GM19452 (cell line): ENCODE measurements around the gene SLC15A4.
A peak's percentile ranks its signal among the peaks of the same experiment; 100 is the strongest.
"Not testable (repeated sequence)": the region's sequence is repeated elsewhere in the genome, so short reads cannot be mapped to it uniquely, and the experiment has no call there.

Source experiments
- ATAC-seq: cut with Tn5 transposase; IDR thresholded peaks from one replicate; pipeline ENCODE4 v1.9.1; 2021; ENCODE audit not compliant: unreplicated experiment

SLC15A4 gene

DNA sequence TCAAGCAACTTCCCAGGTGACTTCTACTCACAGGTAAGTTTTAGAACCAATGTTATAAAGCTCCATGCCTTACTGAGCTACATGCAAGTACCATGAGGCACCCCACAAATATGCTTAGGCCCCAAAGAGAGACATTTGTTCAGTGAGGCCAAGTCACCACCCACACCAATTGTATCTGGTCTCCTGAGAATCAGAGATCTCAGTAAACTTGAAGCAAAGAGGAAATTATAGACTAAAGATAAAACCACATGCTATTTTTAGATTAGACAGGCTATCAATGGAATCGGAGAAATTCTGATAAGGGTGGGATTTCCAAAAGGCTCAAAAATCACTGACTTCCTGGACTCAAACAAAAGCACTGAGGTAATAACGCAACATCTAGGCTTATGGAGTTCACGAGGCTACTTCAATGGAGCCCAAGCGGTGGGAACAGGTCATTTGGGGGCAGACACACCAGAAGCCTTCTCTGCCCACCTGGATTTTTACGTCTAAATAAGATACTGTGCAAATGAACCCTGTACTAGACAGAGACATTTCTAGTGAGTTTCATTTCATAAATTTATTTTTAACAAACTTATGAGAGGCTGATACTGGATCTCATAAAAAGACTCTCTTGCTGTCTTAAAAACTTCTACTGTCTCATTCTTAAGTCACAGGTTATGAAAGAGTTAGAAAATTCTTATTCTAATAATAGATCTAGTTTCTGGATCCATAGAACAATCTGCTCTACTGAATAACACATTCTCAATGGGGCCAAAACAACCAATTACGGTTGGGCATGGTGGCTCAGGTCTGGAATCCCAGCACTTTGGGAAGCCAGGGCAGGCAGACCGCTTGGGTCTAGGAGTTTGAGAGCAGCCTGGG, 7.7 kb downstream of the SLC15A4 start:
- no peak for ATAC-seq

DNA sequence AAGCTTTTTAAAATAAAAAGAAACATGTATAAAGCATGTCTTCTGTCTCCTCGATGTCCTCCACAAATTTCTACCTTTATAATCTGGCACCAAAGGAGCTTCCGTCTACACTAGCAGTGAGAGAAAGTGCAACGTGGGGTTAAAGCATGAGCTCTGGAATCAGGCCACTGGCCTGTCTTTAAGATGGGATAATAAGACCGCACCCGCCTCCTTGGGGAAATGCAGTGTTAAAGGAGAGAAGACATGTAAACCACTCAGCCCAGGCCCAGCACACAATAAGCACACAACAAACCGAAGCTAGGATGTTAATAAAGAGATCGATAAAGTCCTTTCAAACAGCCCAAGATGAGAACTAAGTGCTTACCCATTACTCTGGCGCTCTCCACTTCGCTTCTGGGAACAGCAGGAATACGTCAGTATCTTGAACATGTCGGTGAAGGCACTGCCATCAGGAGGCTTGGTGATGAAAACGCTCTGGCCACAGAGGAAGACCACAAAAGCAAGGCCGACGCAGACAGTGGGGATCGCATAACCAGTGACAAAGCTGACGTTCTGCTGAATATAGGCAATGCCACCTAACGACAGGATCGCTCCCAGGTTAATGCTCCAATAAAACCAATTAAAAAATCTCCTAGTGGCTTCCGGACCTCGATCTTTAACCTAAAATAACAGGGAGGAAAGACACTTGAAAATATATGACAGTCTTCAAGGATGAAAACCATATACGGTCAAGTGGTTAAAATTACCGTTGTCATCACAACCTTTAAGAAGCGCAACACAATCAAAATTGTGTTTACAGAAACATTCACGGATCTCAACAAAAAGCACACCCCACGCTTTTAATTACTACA, 9.1 kb downstream of the SLC15A4 start:
- ATAC-seq: no peak

DNA sequence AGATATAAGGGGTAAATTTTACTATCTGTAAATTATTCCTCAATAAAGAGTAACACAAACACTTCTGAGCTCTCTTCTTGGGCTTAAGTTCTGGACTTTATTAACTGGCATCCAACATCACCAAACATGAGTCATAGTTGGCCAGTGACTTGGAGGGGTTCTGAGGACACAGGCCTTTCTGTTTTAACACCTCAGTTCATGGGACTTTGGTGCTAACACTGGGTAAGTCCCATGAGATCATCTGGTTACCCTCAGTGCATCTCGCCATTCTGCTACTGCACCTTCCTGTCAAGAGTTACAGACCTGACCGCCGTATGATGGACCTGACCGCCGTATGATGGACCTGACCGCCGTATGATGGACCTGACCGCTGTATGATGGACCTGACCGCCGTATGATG, 9.9 kb downstream of the SLC15A4 start:
- ATAC-seq: peak; percentile 38

DNA sequence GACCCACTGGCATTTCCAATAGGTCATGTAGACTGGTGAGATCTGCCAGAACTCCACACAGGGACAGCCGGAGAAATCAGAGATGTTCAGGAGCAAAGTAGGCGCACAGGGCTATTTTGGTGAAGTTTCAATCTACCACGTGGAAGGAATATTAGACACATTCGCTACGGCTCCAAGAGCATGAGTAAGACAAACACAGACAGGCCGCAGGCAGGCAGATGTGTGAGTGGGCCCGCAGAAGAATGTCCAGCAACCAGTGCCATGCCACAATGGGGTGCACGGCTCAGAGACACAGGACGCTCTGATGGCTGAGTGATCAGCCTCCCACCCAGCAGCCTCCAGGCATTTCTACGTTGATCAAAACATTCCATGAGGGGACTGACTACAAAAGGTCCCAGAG, 10.4 kb downstream of the SLC15A4 start:
- ATAC-seq: no peak

DNA sequence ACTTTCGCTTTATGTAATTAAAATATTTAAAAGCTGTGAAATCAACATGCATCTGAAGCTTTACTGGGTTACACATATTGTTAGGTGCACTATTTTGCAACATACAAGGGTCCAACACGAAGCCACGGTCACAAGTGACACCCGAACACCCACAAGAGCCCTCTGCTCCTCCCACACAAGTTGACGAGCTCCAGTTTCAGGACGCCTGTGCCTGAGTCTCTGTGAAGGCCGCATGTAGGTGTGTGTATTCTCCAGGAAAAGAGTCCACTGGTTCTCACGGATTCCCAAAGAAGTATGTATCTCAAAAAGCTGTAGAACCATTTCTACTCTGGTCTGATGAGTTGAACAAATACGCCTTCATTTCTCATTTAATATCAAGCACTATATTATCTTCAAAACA, 12.0 kb downstream of the SLC15A4 start:
- no peak for ATAC-seq

DNA sequence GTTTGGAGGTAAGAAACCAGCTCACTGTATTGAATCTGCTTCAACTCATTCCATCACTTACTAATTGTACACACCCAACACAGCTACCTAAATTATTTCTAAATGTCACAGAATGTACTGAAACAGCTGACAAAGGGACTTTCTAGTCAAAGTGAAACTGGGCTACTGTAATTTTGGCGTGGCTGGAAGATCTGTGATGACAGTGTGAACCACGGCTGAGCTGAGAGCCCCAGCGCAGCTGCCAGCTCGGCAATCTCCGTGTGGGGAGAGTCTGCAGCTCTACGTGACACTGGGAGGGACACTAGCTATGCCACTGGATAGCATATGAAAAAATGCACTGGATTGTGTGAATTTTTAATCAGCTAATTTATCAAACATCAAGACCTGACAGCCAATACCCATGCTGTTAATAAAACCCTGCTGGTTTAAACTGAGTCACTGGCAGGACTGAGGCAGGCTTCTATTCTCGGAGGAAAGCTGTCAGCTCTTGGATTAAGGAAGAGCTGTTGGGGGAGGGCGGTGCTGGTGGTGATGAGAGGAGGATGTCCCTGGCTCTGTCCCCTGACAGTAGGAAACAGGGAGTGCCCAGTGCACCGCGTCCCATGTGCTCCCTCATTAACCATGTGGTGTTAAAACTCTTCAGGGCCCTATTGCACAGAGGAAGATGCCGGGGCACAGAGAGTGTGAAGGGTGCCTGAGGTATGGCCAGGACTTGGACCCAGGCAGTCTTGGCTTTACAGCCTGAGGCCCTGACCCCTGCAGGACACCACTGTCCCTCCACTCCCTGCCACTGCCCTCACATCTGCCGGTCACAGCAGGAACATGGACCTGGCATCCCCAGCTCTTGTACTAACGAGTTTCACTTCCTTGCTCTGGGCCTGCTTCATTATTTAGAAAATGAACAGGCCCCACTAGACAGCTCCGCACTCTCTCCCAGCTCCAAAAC, 13.3 kb downstream of the SLC15A4 start:
- peak; percentile 59 for ATAC-seq

DNA sequence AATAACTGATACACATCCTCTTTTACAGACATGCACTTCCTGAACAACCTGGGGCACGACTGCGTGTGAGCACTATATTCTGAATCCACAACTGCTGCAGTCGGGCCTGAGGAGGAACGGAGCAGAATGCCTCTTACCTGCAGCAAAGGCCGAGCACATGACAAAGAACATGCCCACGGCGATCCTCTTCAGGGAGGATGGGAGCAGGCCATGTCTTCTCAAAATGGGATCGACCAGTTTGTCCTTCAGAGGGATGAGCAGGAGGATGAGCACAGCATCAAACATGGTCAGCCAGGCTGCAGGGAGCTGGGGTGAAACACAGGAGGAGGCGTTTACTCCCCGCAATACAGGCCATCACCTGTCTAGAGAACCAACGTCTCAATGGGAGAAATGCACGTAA, 15.1 kb downstream of the SLC15A4 start:
- ATAC-seq: no peak

DNA sequence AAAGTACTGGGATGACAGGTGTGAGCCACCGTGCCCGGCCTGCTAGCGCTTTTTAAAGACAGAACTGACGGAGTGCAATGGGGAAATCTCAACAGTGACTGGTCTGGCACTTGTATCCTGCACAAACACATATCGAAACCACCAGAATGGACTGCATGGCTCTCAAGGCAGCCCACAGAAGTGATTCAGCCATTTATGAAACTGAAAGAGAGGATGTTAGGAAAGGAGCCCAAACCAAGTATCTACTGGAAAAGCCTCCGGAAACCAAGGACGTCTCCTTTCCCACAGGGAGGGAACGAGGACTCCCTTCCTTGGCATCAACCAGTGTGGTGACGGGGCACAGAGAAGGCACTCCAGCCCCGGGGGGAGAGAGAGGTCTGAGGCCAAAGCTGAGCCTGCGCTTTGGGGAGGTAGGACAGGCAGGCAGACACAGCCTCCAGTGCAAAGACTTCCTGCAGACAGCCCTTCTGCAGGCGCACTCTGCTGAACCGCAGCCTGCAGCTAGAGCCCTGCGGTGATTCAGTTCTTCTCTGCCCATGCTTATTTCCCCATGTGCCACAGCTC, 16.5 kb downstream of the SLC15A4 start:
- no peak for ATAC-seq

DNA sequence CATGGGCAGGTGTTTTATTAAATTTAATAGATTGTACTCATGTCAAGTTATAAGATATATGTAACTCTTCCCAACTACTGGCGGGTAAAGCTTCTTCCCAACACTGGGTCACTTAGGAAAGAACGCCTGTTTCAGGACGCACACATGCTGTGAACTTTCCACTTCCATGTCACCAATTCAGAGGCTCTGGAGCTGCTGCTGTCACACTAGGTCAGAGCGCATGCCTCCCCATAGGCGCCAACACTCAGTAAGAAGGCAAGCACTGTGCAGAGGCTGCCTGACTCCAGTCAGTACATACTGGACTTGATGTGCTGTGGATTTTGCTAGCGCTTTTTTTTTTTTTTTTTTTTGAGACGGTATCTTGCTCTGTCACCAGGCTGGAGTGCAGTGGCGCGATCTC, 17.2 kb downstream of the SLC15A4 start:
- no peak for ATAC-seq

DNA sequence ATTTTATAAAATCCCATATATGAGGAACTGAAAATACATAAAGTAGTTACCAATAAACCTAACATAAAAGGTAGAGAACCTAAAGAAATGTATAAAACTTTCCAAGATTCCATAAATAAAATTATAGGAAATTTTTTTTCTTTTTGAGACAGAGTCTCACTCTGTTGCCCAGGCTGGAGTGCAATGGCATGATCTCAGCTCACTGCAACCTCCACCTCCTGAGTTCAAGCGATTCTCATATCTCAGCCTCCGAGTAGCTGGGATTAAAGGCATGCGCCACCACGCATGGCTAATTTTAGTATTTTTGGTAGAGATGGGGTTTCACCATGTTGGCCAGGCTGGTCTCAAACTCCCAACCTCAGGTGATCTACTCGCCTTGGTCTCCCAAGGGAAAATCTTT, 18.4 kb downstream of the SLC15A4 start:
- ATAC-seq: not testable (repeated sequence)

DNA sequence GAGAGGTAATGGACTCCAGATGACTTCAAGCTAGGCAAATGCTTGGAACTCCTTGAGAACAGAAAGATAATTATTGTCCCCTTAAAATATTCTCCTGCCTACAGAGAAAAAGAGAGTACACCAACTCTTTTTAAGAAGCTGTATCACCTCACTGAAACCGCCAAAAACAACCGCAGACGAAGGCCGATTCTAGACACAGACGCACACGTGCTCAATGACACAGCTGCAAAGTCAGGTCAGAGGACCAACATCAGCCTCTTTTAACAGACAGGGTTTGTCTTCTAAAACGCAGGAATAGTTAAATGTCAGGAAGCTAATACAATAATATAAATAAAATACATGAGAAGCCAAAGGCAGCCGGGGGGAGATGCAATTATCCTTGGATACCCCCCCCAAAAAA, 19.0 kb downstream of the SLC15A4 start:
- no peak for ATAC-seq

DNA sequence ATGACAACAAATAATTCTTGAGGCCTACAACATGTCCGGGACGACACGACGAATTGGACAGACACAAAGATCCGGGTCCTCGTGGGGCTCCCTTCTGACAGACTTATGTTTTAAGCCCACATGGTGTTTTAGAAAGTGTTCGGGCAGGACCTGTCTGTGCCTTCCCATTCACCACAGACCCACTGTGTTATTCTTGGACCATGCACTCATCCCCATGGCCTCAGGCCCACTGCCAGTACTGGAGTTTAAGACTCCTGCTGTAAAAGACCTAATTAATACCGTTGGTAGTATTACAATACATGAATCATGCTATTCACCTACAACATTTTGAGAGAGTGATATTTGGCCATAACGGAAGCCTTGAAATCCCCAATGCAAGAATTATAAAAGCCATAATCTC, 20.0 kb downstream of the SLC15A4 start:
- ATAC-seq: no peak

DNA sequence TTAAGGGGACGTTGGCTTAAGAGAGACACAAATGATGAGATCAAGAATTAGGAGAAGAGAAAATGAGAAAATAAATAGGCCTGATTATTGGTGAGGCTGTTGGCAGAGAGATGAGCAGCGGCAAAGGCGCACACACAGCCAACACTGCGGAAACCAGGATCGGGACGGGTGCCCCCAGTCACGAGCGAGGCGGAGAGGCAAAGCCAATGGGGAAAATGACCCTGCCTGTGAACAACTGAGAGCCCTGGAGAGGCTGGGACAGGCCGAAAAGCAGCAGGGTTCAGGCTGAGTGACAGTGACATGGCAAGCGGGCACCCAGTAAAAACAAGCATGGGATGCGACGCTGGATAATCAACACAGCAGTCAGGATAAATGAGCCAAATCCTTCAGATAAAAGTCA, 21.0 kb downstream of the SLC15A4 start:
- ATAC-seq: no peak

DNA sequence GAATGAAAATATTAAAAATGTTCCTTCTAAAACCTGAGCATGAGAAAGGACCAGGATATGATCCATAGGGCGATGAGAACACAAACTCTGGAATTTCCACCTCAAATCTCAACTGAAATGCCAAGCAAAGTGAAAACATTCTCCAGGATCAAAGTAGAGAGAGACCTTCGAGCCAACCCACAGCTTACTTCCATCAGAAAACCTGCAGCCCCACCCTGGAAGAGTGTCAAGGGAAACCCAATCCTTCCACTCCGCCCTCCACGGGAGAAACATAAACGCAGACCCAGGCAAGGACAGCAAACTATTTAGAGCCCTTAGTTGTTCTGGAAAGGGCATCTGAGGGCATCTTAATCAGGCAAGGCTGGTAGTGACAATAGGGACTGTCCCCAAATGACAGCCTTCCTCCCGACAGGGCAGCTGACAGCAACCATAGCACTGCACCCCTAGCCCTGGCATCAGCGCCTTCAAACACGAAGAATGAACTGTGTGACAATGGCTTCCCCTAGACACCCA, 21.8 kb downstream of the SLC15A4 start:
- ATAC-seq: no peak

DNA sequence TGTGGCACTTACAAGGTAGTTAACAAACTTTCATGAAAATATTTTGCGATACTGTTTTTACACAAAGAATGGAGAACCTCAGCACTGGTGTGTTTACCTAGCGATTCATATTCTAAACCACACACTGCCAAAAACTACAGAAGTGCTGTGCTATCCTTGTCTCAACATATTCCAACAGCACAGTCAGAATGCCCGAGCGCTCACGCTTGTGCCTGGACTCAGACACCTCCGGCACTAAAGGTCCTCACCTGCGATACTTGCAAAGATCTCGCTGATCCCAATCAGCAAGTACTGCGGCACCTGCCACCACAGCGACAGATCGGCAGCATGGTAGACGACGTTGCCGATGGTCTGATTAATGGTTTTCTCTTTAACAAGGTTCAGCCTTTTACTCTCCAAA, 23.2 kb downstream of the SLC15A4 start:
- ATAC-seq: no peak

DNA sequence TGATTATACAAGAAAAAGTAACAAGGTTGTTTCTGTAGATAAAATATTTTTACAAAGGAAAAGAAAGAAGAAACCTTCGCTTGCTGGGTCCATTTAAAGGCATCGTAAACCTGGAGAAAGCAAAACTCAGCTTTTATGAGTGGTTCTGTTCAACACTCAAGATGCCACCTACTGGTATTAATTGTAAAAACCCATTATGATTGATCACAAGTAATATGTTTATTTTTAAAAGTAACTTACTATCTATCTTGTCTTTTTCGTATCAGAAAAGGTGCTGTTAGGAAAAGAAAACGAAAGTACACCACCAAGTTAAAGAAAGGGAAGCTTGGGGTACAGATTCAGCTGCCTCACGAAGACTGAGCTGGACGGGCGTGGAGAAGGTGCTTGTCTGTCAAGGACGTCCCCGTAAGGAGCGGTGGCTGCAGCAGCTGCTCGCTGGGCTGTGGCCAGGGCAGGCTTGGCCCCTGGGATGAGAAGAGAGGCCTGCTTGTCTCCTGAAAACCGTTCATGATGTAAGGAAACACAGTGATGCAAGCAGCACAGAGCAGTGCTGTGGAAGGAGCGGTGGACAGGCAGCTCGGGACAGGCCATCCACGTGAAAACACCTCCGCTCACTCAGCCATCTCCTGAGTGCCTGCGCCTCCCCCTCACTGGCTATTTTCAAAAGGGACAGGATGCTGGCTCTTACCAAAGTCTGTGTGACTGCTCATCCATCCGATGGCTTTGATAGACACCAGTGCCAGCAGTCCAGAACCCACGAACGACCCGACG, 25.0 kb downstream of the SLC15A4 start:
- ATAC-seq: no peak

DNA sequence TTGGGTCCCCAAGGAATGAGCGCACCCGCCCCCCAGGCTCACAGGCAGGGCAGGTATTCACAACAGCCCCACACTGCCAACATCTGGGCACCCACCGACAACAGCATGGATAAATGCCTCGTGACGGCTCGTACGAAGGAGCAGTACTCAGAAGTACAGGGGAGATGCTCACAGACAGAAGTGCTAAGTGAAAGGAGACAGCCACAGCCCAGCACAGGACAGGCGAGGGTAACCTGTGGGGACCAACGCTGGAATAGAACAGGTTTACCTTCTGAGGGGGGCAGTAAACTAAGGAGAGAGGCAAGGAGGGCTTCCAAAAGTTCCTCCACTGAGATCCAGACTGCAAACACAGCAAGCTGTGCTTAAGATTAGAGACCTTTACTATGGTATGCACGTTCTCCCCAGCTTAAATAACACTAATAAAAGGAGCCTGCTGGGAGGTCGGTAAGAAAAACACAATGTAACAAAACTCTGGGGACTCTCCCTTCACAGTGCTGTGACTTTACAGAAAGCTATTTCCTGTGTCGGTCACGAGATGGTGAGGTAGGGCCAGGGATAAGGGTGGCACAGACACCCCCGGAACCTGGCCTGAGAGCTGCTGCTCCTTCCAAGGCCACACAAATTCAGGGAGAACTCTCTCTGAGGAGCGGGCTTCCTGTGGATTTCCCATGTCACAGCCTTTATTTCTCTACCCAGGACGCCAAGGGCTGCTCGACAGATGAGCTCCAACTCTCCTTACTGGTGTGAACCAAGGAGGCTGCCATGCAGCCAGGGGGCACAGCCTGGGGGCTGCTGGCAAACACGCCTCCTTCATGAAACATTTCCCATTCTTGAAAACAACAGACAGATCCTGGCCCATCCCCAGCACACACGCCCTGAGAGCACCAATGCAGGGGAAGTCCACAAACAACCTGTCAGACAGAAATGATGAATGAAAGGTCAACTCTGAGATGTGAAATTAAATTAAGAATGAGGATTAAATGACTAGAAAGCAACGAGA, 26.3 kb downstream of the SLC15A4 start:
- ATAC-seq: peak; percentile 38

DNA sequence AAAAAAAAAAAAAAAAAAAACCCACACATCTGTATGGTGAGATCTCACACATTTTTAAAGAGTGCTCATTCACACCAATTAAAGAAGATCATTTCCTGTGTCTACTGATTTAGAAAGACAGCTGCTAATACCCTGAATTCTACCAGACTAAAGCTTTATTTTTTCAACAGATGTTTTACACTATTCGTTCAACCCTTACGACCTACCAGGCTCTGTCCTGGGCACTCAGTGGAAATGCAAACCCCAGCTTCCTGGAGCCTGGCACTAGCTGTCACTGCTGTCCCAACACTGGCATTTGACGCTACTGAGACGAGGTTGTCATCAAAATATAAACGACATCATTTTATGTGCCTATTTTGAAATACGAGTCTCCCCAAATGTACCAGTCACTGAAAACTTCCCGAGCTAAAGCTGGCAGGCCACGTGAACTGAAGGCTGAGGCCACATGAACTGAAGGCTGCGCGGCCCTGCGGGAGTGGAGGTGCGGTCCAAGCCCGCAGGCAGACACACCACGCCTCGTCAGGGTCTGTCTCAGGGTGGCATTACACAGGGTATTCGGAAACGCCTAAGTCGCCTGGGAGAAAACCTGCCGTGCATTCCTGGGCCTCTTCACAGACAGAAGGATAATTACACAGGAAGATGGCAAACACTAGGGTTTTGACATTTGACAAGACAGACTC, 27.2 kb downstream of the SLC15A4 start:
- ATAC-seq: no peak
